K562 (cell line): ENCODE measurements around the gene LRPAP1. TPM values are rescaled to one million over a fixed set of nuclear protein-coding genes. Genes with fewer than 3 reads are reported as not detected.
A peak's percentile ranks its signal among the peaks of the same experiment; 100 is the strongest.
"Not testable (repeated sequence)": the region's sequence is repeated elsewhere in the genome, so short reads cannot be mapped to it uniquely, and the experiment has no call there.

Experiments used
- ATAC-seq: fragments of 200-7000 bp; cut with Tn5 transposase; 3 replicates; pipeline ENCODE4 v1.9.1; 2020; ENCODE audit warnings: moderate library complexity
- BruUV-seq: library from RNA; stranded (reverse); fragments of 400-500 nt; replicated peaks from 2 replicates; lab custom pipeline; 2021; lab: Mats Ljungman, UMichigan
- CTCF ChIA-PET: fragments of 300-600 bp; formaldehyde crosslinking; extraction: SDS; loops from one replicate; lab custom pipeline; 2021; ENCODE audit warnings: low intra/inter-chr PET ratio; lab: Yijun Ruan, JAX
- POLR2A ChIA-PET: fragments of 300-600, 350-650 bp; sonication (Branson Sonifier 250); formaldehyde crosslinking; extraction: SDS; loops from one replicate; lab custom pipeline; 2021; ENCODE audit warnings: antibody characterized with exemption, inconsistent platforms; lab: Yijun Ruan, JAX
- DNase-seq, 4 experiments: peaks; one replicate each; pipeline versions ENCODE4 v3.0.0 to v3.0.0-alpha.2; 2011 to 2018; ENCODE audit warnings: low spot score in 3 of 4, mixed read lengths in 3 of 4; ENCODE audit errors: extremely low read depth in 1 of 4
- FAIRE-seq: peaks from 2 replicates; lab custom pipeline; 2011; peaks lifted over from hg19 to GRCh38; lab: Jason Lieb, UNC
- H2AFZ ChIP-seq: 2 replicates; pipeline ENCODE4 v1.6.0; 2011; ENCODE audit warnings: low read depth, low read length, control low read depth, inconsistent platforms
- H3K27ac ChIP-seq: fragments of 200-600 bp; 3 replicates; pipeline ENCODE4 v1.8.0; 2011; ENCODE audit warnings: low read depth, mild to moderate bottlenecking, control low read depth, inconsistent platforms, low read length, moderate library complexity, mixed read lengths; ENCODE audit errors: extremely low read depth
- H3K27me3 ChIP-seq, 2 experiments: fragments of 300-600 bp in 1 of 2; 2 replicates in 1 of 2; 3 replicates in 1 of 2; pipeline versions ENCODE4 v1.6.0 to v1.8.0; 2011; ENCODE audit warnings: inconsistent platforms in 2 of 2, low read length in 2 of 2, mild to moderate bottlenecking in 1 of 2, mixed read lengths in 1 of 2, moderate library complexity in 1 of 2; ENCODE audit not compliant: control insufficient read depth in 2 of 2, insufficient read depth in 2 of 2
- H3K36me3 ChIP-seq: fragments of 300-600 bp; 3 replicates; pipeline ENCODE4 v1.8.0; 2011; ENCODE audit warnings: mild to moderate bottlenecking, low read length, inconsistent platforms; ENCODE audit not compliant: control insufficient read depth, insufficient read depth
- H3K4me1 ChIP-seq, 2 experiments: fragments of 200-600 bp in 1 of 2; replicated peaks in 1 of 2; 2 replicates in 1 of 2; 3 replicates in 1 of 2; pipeline versions ENCODE4 v1.5.1 to v1.8.0; 2011; ENCODE audit warnings: inconsistent platforms in 2 of 2, low read length in 2 of 2, mild to moderate bottlenecking in 1 of 2, mixed read lengths in 1 of 2, moderate library complexity in 1 of 2; ENCODE audit not compliant: control insufficient read depth in 2 of 2, insufficient read depth in 2 of 2
- H3K4me2 ChIP-seq: 2 replicates; pipeline ENCODE4 v1.6.1; 2011; ENCODE audit warnings: low read length, control low read depth, inconsistent platforms, mixed read lengths; ENCODE audit not compliant: insufficient read depth
- H3K4me3 ChIP-seq: fragments of 200-600 bp; sonication (generic), shearing (Covaris generic); 2 replicates; pipeline ENCODE4 v1.5.1; 2016; ENCODE audit warnings: control low read depth, inconsistent platforms
- H3K79me2 ChIP-seq: fragments of 200-600 bp; 3 replicates; pipeline ENCODE4 v1.8.0; 2011; ENCODE audit warnings: low read length, inconsistent platforms; ENCODE audit not compliant: control insufficient read depth, insufficient read depth
- H3K9ac ChIP-seq, 2 experiments: 2 replicates each; pipeline versions ENCODE4 v1.6.0 to v1.6.1; 2011; ENCODE audit warnings: low read depth in 2 of 2, low read length in 2 of 2, control low read depth in 1 of 2, inconsistent platforms in 1 of 2, mild to moderate bottlenecking in 1 of 2, mixed read lengths in 1 of 2; ENCODE audit not compliant: insufficient read depth in 1 of 2
- H3K9me1 ChIP-seq: one replicate; pipeline ENCODE4 v1.6.0; 2011; ENCODE audit warnings: inconsistent platforms, mild to moderate bottlenecking, low read length, moderate library complexity; ENCODE audit not compliant: control insufficient read depth, insufficient read depth
- H3K9me3 ChIP-seq: replicated peaks from 2 replicates; pipeline ENCODE4 v1.5.1; 2011; ENCODE audit warnings: low read depth, low read length, inconsistent platforms; ENCODE audit not compliant: control insufficient read depth, insufficient read depth
- H4K20me1 ChIP-seq: replicated peaks from 2 replicates; pipeline ENCODE4 v1.6.1; 2011; ENCODE audit warnings: low read length, inconsistent platforms, mixed read lengths; ENCODE audit not compliant: control insufficient read depth, insufficient read depth
- ZBTB33 ChIP-seq: sonication (generic); formaldehyde crosslinking; IDR thresholded peaks from 2 replicates; pipeline ENCODE4 v1.8.1; 2023; ENCODE audit warnings: mild to moderate bottlenecking, missing genetic modification reagents
- ZBTB7A ChIP-seq: IDR thresholded peaks from 2 replicates; pipeline ENCODE4 v1.6.1; 2011; ENCODE audit warnings: low read depth, mild to moderate bottlenecking, low read length, moderate library complexity, borderline replicate concordance; ENCODE audit not compliant: control insufficient read depth
- WGBS: fragments of 100-300 bp; shearing (Covaris generic); methylation state at CpG from one replicate; pipeline ENCODE4 v1.1.6; 2016; ENCODE audit warnings: low coverage, mixed read lengths; ENCODE audit not compliant: insufficient coverage; ENCODE audit errors: missing lambda C conversion rate; 5-methylcytosine and 5-hydroxymethylcytosine counted together
- in situ Hi-C: fragments of 300-500 bp; cut with MboI; formaldehyde crosslinking; loops from 4 replicates; pipeline ENCODE4 v1.15.0; 2018; ENCODE audit warnings: inconsistent platforms, mixed read lengths
- intact Hi-C: fragments of 100-400 bp; cut with micrococcal nuclease; formaldehyde crosslinking; loops from 2 replicates; pipeline ENCODE4 v1.14.2; 2022
- polyA plus RNA-seq, 8 experiments: library from polyadenylated mRNA; depleted of rRNA in 4 of 8; stranded (reverse) in 5 of 8; unstranded in 3 of 8; fragments of >200 nt; fragmentation: Nextera tagmentation in 2 of 8; fragmentation: Illumina TruSeq in 1 of 8; extraction: Ambion mirVana in 2 of 8; extraction: Trizol in 1 of 8; gene quantifications; 2 replicates each; pipeline versions ENCODE4 v1.2.1 to v1.2.3, GENCODE V29; 2011 to 2014; ENCODE audit warnings: inconsistent platforms in 1 of 8, missing spikeins in 1 of 8
- total RNA-seq, 7 experiments: library from RNA; depleted of rRNA in 6 of 7; stranded (reverse); fragments of >200 nt in 6 of 7; fragmentation: Illumina TruSeq in 2 of 7; extraction: Trizol in 2 of 7; gene quantifications; 2 replicates each; pipeline versions ENCODE4 v1.2.1 to v1.2.3, GENCODE V29; 2011 to 2021; ENCODE audit warnings: low replicate concordance in 1 of 7

LRPAP1 gene
- total and polyA plus RNA-seq, 9 of the 15 experiments (the other 6 are each of a cell fraction or from before 2014, with no cell fraction given) = 1.1 to 75.5 (median 41.8) TPM

GRCh38 chr4:3563403-3563802 lies 31.2 kb upstream of the LRPAP1 start (continued):
- peak; percentile 28; the same call in 1 of the 2 replicates for TF ChIP-seq ZBTB33
- TF ChIP-seq ZBTB7A = no peak

- H3K9ac ChIP-seq, FAIRE-seq, H3K4me1 ChIP-seq, H3K9me1 ChIP-seq, BruUV-seq, H3K27me3 ChIP-seq, in situ Hi-C loops, intact Hi-C loops, ATAC-seq, H4K20me1 ChIP-seq, DNase-seq, POLR2A ChIA-PET, H3K36me3 ChIP-seq, H3K79me2 ChIP-seq, H3K27ac ChIP-seq, H3K4me2 ChIP-seq, CTCF ChIA-PET, H3K9me3 ChIP-seq, H3K4me3 ChIP-seq, H2AFZ ChIP-seq: not testable (repeated sequence)
- 7% methylated on average over 3 of the region's 8 CpGs for WGBS
Observed at GRCh38 chr4:3562127-3562526, 29.9 kb upstream of the LRPAP1 start.

- H2AFZ ChIP-seq, intact Hi-C loops, DNase-seq, H3K4me3 ChIP-seq, H3K79me2 ChIP-seq, H3K9me3 ChIP-seq, H3K4me1 ChIP-seq, H3K4me2 ChIP-seq, H3K27ac ChIP-seq, ATAC-seq, H3K9me1 ChIP-seq, FAIRE-seq, POLR2A ChIA-PET, H3K36me3 ChIP-seq, CTCF ChIA-PET, H3K27me3 ChIP-seq, BruUV-seq, H4K20me1 ChIP-seq, in situ Hi-C loops, H3K9ac ChIP-seq: not testable (repeated sequence)
- WGBS = no CpG with 5 or more reads among the region's 1 CpG
Observed at GRCh38 chr4:3560465-3560864, 28.2 kb upstream of the LRPAP1 start.

GRCh38 chr4:3559381-3560290 lies 27.4 kb upstream of the LRPAP1 start:
- not testable (repeated sequence) for H3K9ac ChIP-seq

More at GRCh38 chr4:3559381-3560290, 27.4 kb upstream of the LRPAP1 start:
- H3K36me3 ChIP-seq, FAIRE-seq, H3K27me3 ChIP-seq, intact Hi-C loops, CTCF ChIA-PET, DNase-seq, in situ Hi-C loops, H3K9me3 ChIP-seq, H3K4me1 ChIP-seq, ATAC-seq, H3K27ac ChIP-seq, H4K20me1 ChIP-seq, H2AFZ ChIP-seq, H3K9me1 ChIP-seq, H3K4me3 ChIP-seq, H3K79me2 ChIP-seq, BruUV-seq, POLR2A ChIA-PET, H3K4me2 ChIP-seq: not testable (repeated sequence)
- WGBS = 0% methylated on average over 7 of the region's 13 CpGs
